Measurements from ENCODE around the gene SPATA9. TPM values are rescaled to one million over a fixed set of nuclear protein-coding genes. Genes with fewer than 3 reads are reported as not detected.
A peak's percentile ranks its signal among the peaks of the same experiment; 100 is the strongest.

Gene SPATA9
- total RNA-seq, 1 donor: 0.54 TPM

GRCh38 chr5:95631991-95632675, 50.7 kb downstream of the SPATA9 start:
- peak; percentile 33 for DNase-seq (ENCODE audit: low read depth)
- TF ChIP-seq CTCF (IDR thresholded peaks at IDR 0.05; ENCODE audit: insufficient read depth, low read length): no peak
- no peak overlapping the region for H3K4me3 ChIP-seq (ENCODE audit: low read depth, low read length)

DNA sequence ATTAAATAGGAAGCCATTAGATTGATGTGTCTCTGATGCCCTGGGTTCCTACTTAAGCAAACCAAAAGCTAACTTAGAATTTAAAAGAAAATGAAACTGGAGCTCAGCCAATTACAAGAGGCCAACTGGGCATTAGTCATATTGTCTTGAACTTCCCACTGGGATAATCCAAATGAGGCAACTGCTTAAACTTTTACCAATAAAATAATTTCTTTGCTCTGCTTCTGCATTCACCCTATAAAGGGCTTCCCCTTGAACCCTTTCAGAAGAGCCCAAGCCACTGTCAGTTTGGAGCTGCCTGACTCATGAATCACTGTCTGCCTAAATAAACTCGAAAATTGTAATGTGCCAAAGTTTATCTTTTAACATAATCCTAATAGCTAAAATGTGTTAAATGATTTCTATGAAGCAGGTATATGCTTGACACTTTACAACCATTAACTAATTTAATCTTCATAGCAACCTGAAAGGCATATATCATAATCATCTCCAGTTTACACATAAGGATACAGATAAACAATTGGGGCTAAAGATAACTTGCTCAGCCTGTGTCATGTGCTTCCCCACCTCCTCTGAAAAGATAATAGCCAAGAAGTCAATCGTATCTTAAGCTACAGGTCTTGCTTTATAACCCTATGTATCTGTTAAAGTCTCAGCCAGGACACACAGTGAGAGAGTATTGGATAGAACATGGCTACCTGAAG, 51.4 kb downstream of the SPATA9 start:
- DNase-seq (ENCODE audit: low read depth): peak; percentile 89
- no peak for TF ChIP-seq CTCF (IDR thresholded peaks at IDR 0.05; ENCODE audit: insufficient read depth, low read length)
- H3K4me3 ChIP-seq (ENCODE audit: low read depth, low read length): no peak overlapping the region

GRCh38 chr5:95630394-95630917, 52.3 kb downstream of the SPATA9 start:
- no peak overlapping the region for H3K4me3 ChIP-seq (ENCODE audit: low read depth, low read length)
- no peak for TF ChIP-seq CTCF (IDR thresholded peaks at IDR 0.05; ENCODE audit: insufficient read depth, low read length)
- DNase-seq (ENCODE audit: low read depth): no peak

- H3K4me3 ChIP-seq (ENCODE audit: low read depth, low read length): no peak overlapping the region
- TF ChIP-seq CTCF (IDR thresholded peaks at IDR 0.05; ENCODE audit: insufficient read depth, low read length): no peak
- no peak for DNase-seq (ENCODE audit: low read depth)
These were observed 53.9 kb downstream of the SPATA9 start for GRCh38 chr5:95628933-95629332.

GRCh38 chr5:95627971-95628810, 54.6 kb downstream of the SPATA9 start:
- no peak overlapping the region for H3K4me3 ChIP-seq (ENCODE audit: low read depth, low read length)
- DNase-seq (ENCODE audit: low read depth): no peak
- no peak for TF ChIP-seq CTCF (IDR thresholded peaks at IDR 0.05; ENCODE audit: insufficient read depth, low read length)

DNA sequence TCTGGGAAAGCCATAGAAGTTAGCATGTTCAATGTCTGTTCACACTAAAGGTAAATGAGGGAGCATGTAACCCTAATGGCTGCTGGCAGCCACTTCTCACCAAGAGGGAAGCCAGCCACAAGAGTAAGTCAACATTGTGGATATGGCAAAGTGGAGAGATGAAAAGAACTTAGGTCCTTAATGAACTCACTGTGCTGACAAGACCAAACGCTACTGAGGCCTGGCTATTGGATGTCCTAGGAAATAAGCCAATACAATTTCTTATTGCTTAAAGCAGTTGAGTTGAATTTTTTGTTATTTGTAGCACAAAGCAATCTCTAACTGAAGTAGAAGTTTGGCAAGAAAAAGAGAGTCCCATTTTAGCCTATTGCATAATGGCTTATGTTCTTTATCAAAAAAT, 56.1 kb downstream of the SPATA9 start:
- DNase-seq (ENCODE audit: low read depth): peak; percentile 48
- no peak for TF ChIP-seq CTCF (IDR thresholded peaks at IDR 0.05; ENCODE audit: insufficient read depth, low read length)

More for the DNA sequence above, 56.1 kb downstream of the SPATA9 start:
- H3K4me3 ChIP-seq (ENCODE audit: low read depth, low read length): no peak overlapping the region

All from fibroblast of the aortic adventitia (primary cell).